GM04503 (cell line): Measurements from ENCODE around the gene KCNJ1.

Experiments used
- DNase-seq: peaks from one replicate; pipeline ENCODE4 v3.0.0-alpha.2; 2012; ENCODE audit warnings: low read depth

The KCNJ1 gene

DNA sequence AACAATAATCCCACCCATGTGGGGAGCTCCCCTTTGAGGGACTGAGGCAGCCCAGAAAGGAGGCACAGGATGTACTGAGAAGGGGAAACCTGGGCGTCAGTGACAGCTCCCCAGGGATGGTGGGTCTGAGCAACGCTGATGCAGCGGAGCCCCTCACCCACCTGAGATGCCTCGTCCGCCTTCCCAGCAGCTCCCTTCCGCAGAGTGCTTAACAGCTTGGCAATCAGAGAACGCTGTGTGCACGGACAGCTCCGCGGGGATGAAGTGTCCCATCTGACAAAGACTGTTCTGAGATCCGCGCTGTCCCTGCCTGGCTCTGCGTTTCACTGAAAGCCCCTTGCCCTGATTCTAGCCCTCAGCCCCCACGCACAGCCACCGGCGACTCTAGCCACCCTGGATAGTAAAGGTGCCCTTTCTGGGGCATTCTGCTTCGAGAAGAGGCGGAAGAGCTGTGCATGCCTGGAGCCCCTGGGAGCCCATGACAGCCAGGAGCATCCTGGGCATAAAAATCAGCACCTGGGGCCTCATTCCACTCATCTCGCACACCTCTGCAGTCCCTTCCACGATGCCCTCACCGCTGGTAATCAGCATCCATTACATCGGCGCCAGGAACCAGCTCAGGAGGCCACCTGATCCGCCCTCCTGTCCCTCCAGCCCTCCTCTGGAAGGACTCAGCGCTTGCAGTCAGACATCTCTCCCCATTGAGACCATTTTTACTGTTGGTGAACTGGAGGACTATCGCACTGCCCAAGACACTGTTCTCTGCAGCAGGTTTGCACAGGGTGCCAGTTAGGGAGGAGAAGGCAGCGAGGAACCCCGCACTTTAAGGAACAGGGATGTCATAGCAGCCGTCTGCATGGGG lies 34.8 kb upstream of the KCNJ1 start:
- no peak for DNase-seq

GRCh38 chr11:128900468-128900867 lies 33.4 kb upstream of the KCNJ1 start:
- no peak for DNase-seq

GRCh38 chr11:128898580-128899344 lies 31.7 kb upstream of the KCNJ1 start:
- DNase-seq = no peak

DNA sequence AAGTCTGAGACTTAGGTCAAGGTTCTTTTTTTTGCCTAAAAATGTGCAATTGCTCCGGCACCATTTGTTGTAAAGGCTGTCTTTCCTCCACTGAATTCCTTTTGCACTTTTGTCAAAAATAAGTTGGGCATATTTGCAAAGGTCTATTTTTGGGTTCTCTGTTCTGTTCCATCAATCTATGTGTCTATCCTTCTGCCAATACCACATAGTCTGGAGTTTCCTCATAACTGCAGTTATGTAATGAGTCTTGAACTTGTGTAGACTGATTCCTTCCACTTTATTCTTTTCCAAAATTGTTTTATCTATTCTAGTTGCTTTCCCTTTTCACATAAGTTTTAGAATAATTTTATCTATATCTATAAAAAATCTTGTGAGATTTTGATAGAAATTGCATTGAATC lies 30.7 kb upstream of the KCNJ1 start:
- no peak for DNase-seq

DNA sequence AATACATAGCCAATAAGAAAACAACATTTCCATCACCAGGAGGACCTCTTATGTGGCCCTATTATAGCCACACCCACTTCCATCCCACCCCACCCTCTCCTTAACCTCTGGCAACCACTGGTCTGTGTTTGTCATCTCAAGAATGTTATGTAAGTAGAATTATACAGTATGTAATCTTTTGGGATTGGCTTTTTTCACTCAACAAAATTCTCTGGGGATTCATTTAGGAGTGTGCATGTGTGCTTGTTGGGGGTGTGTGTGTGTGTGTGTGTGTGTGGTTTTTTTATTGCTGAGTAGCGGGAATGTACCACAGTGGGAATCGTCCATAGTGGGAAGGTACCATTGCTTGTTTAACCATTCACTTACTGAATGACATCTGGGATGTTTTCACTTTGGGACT lies 29.3 kb upstream of the KCNJ1 start:
- DNase-seq = no peak

DNA sequence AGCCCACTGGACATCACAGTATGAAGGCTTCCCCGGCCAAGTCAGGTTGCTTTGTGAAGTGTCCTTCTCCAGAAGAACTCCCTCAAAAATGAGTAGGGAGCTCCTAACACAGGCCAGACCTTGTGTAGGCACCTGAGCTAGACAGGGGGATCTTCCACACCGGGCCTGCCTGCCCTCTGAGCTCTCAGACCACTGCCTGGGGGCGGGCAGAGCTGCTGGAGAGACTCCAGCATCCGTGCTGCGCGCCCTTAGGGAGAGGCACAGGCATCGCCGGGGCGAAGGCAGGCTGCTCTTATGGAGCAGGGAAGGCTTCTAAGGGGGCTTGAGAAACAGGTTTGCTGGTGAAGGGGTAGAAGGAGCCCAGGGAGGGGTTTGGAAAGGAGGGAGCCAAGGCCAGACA lies 28.4 kb upstream of the KCNJ1 start:
- no peak for DNase-seq

DNA sequence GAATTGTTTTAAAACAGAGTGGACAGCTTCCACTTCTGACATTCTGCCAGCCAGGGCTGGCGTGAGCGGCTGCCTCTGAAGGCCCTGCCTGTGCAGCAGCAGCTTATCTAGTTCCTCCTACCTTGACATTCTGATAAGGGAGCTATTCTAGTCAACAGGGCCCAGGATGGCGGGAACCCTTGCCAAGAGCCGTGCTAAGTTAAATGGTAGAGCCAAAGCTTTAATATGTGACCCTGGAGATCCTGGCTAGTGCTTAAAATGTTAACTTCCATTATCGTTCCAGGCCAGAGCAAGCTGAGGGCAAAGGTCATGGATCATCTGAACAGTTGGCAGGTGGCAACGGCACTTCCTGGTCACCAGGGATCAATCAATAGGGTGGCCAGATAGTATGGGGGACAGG lies 27.6 kb upstream of the KCNJ1 start:
- no peak for DNase-seq

DNA sequence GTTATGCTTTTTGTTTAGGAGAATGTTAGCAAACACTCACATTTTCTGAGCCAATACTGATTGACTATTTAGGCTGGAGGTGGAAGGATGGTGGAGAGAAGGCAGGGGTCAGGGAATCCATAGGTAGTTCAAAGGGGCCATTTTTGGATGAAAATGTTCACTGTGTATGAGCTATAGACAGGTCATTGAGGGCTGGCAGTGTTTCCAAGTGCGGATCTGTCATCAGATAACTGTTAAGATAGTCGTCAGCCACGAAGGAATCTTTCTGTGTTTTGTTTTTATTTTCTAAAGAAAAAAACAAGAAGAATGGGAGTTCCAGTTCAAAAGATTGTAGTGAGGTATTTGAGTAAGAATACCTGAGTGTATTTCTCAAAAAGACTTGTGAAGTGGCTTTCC lies 27.2 kb upstream of the KCNJ1 start:
- DNase-seq = no peak

- no peak for DNase-seq
Observed at GRCh38 chr11:128893578-128894285, 26.6 kb upstream of the KCNJ1 start.

DNA sequence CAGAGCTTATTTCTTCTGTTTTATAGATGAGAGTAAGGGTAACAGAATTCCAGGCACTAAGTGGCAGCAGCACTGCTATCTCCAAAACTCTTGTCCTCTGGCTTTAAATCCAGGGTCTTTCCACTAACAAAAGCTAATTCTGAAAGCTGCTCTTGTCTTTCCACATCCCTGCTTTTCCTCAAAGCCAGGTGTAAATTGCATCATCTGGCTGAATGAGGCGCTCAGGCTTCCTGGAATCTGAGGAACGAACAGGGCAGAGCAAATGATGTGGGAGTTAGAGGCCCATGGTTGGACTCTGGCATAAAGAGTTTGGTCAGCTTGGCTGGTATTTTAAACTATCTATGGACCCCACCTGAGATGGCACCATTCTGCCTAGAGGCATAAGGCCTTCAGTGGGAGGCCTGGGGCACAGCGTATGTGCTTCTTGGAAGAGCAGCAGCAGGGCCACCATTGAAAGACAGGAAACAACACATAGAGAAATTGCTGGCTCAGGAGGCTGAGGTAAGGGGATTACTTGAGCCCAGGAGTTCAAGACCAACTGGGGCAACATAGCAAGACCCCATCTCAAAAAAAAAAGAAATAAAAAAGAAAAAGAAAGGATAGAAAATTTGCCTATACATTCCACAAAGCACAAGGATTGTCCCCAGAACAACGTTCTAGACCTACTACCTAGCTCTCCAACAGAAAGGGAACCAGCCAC lies 25.9 kb upstream of the KCNJ1 start:
- DNase-seq = no peak

DNA sequence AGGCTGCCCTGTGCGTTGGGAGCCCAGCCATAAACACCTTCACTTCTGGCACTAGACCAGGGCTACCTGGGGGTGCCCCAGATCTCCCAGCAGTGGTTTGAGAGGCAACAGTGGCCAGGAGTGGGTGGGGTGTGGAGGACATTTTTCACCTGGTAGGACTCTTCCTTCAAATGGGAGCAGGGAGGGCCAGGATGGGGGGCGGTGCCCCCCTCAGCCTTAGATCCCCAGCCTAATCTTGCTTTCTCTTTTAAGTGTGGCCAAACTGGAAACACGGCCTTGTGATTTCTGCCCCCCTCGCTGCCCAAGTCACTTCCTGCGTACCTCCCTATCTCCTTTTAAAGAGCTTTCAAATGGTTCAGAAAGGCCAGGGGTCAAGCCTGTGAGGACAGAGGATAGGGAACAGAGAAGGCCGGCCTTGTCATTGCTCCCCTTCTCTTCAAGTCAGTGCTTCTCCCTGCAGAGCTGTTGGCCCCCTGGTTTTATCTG lies 24.9 kb upstream of the KCNJ1 start:
- no peak for DNase-seq

- DNase-seq = no peak
Observed at GRCh38 chr11:128890543-128891368, 23.7 kb upstream of the KCNJ1 start, which contains the start of gene KCNJ5. Gene KCNJ5 (plus strand): TSS chr11:128891356. CDS start chr11:128911274, 19,918 bp downstream.

GRCh38 chr11:128890216-128890542 lies 23.1 kb upstream of the KCNJ1 start:
- DNase-seq = no peak

- DNase-seq = no peak
Observed at GRCh38 chr11:128889657-128890213, 22.6 kb upstream of the KCNJ1 start.

- DNase-seq = no peak
Observed at GRCh38 chr11:128888034-128888985, 21.2 kb upstream of the KCNJ1 start.

- DNase-seq = no peak
Observed at GRCh38 chr11:128886406-128887124, 19.5 kb upstream of the KCNJ1 start.

GRCh38 chr11:128884703-128885338 lies 17.7 kb upstream of the KCNJ1 start:
- no peak for DNase-seq

- no peak for DNase-seq
Observed at GRCh38 chr11:128884054-128884453, 17.0 kb upstream of the KCNJ1 start.
